SHP77 (cell line): ENCODE measurements around the gene HOXA1.
"Not testable (repeated sequence)": the region's sequence is repeated elsewhere in the genome, so short reads cannot be mapped to it uniquely, and the experiment has no call there.

ENCODE experiments used
- DNase-seq, 2 experiments: peaks; one replicate each; lab custom pipeline; 2025; lab: John Stamatoyannopoulos, UW

The HOXA1 gene

DNA sequence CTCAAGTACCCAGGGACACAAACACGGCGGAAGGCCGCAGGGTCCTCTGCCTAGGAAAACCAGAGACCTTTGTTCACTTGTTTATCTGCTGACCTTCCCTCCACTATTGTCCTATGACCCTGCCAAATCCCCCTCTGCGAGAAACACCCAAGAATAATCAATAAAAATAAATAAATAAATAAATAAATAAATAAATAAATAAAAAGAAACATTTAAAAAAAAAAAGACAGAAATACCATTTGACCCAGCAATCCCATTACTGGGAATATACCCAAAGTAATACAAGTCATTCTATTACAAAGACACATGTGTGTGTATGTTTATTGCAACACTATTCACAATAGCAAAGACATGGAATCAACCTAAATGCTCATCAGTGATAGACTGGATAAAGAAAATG is 49.8 kb downstream of the HOXA1 start:
- DNase-seq = not testable (repeated sequence)

DNA sequence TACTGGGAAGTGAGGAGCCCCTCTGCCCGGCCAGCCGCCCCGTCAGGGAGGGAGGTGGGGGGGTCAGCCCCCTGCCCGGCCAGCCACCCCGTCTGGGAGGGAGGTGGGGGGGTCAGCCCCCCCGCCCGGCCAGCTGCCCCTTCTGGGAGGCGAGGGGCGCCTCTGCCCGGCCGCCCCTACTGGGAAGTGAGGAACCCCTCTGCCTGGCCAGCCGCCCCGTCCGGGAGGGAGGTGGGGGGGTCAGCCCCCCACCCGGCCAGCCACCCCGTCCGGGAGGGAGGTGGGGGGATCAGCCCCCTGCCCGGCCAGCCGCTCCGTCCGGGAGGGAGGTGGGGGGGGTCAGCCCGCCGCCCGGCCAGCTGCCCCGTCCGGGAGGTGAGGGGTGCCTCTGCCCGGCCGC is 50.7 kb downstream of the HOXA1 start:
- DNase-seq = not testable (repeated sequence)
